GM23338 (cell line): ENCODE results near the gene CADPS2. TPM values are rescaled to one million over a fixed set of nuclear protein-coding genes. Genes with fewer than 3 reads are reported as not detected.

Experiments used
- ATAC-seq: fragments of 200-7000 bp; cut with Tn5 transposase; 3 replicates; pipeline ENCODE4 v1.9.1; 2020
- DNase-seq: peaks from one replicate; pipeline ENCODE4 v3.0.0-alpha.2; 2015; ENCODE audit warnings: low spot score
- H2AFZ ChIP-seq: fragments of 200-600 bp; sonication (generic); 2 replicates; pipeline ENCODE4 v1.8.0; 2016; ENCODE audit warnings: antibody characterized with exemption, mild to moderate bottlenecking, moderate library complexity
- H3F3A ChIP-seq: fragments of 200-600 bp; sonication (generic); replicated peaks from 2 replicates; pipeline ENCODE4 v1.8.0; 2017; ENCODE audit warnings: antibody characterized with exemption, mixed run types, low read depth
- H3K27ac ChIP-seq: fragments of 200-600 bp; sonication (generic); 2 replicates; pipeline ENCODE4 v1.6.1; 2016; ENCODE audit warnings: low read depth
- H3K27me3 ChIP-seq: fragments of 200-600 bp; sonication (generic); 2 replicates; pipeline ENCODE4 v1.8.0; 2016; ENCODE audit warnings: mild to moderate bottlenecking, mixed run types, moderate library complexity; ENCODE audit not compliant: insufficient read depth
- H3K36me3 ChIP-seq: fragments of 200-600 bp; sonication (generic); 2 replicates; pipeline ENCODE4 v1.8.0; 2016; ENCODE audit warnings: mild to moderate bottlenecking; ENCODE audit not compliant: insufficient read depth
- H3K4me1 ChIP-seq: fragments of 200-600 bp; sonication (generic); 2 replicates; pipeline ENCODE4 v1.8.0; 2016; ENCODE audit warnings: mild to moderate bottlenecking, moderate library complexity; ENCODE audit not compliant: insufficient read depth
- H3K4me2 ChIP-seq: fragments of 200-600 bp; sonication (generic); 2 replicates; pipeline ENCODE4 v1.7.1; 2017; ENCODE audit warnings: mixed run types
- H3K4me3 ChIP-seq: fragments of 200-600 bp; sonication (generic); 2 replicates; pipeline ENCODE4 v1.6.1; 2016; ENCODE audit warnings: mixed run types
- H3K79me2 ChIP-seq: fragments of 200-600 bp; sonication (generic); replicated peaks from 2 replicates; pipeline ENCODE4 v1.8.0; 2017; ENCODE audit warnings: mild to moderate bottlenecking; ENCODE audit not compliant: insufficient read depth
- H3K9me2 ChIP-seq: fragments of 200-600 bp; sonication (generic); 2 replicates; pipeline ENCODE4 v1.8.0; 2017; ENCODE audit not compliant: insufficient read depth
- H4K20me1 ChIP-seq: fragments of 200-600 bp; sonication (generic); replicated peaks from 2 replicates; pipeline ENCODE4 v1.8.0; 2017; ENCODE audit warnings: mild to moderate bottlenecking; ENCODE audit not compliant: insufficient read depth
- H3K27ac Mint-ChIP-seq: 2 replicates; pipeline ENCODE4 v1.8.0; 2020; ENCODE audit warnings: inconsistent platforms, mild to moderate bottlenecking, moderate library complexity, mixed read lengths
- H3K27me3 Mint-ChIP-seq: 3 replicates; pipeline ENCODE4 v1.8.0; 2022; ENCODE audit warnings: low read depth, mild to moderate bottlenecking, moderate library complexity, mixed read lengths, inconsistent platforms; ENCODE audit not compliant: insufficient read depth, poor library complexity
- H3K36me3 Mint-ChIP-seq: 3 replicates; pipeline ENCODE4 v1.8.0; 2021; ENCODE audit warnings: low read depth, mild to moderate bottlenecking, inconsistent platforms, moderate library complexity, mixed read lengths
- H3K4me1 Mint-ChIP-seq: 3 replicates; pipeline ENCODE4 v1.8.0; 2020; ENCODE audit warnings: mild to moderate bottlenecking, inconsistent platforms, mixed read lengths
- H3K4me3 Mint-ChIP-seq: 3 replicates; pipeline ENCODE4 v1.8.0; 2021; ENCODE audit warnings: moderate library complexity, mild to moderate bottlenecking, inconsistent platforms, mixed read lengths
- H3K9me3 Mint-ChIP-seq: 3 replicates; pipeline ENCODE4 v1.8.0; 2020; ENCODE audit warnings: moderate library complexity, mild to moderate bottlenecking, inconsistent platforms, mixed read lengths
- EZH2 ChIP-seq: fragments of 200-600 bp; sonication (generic); IDR thresholded peaks from one replicate; pipeline ENCODE4 v1.8.0; 2017; ENCODE audit warnings: antibody characterized with exemption, mild to moderate bottlenecking, low read depth; ENCODE audit not compliant: unreplicated experiment
- EZH2phosphoT487 ChIP-seq: fragments of 200-600 bp; sonication (generic); IDR thresholded peaks from one replicate; pipeline ENCODE4 v1.8.1; 2018; ENCODE audit warnings: antibody characterized with exemption; ENCODE audit not compliant: unreplicated experiment
- NANOG ChIP-seq: IDR thresholded peaks from 2 replicates; pipeline ENCODE4 v1.6.1; 2016; ENCODE audit warnings: antibody characterized with exemption, borderline replicate concordance
- REST ChIP-seq: IDR thresholded peaks from one replicate; pipeline ENCODE4 v1.6.1; 2018; ENCODE audit warnings: antibody characterized with exemption; ENCODE audit not compliant: unreplicated experiment
- ZNF331 ChIP-seq: fragments of 250-450 bp; sonication (Bioruptor Pico); IDR thresholded peaks from 2 replicates; pipeline ENCODE4 v1.5.0; 2020; ENCODE audit warnings: low read depth, mild to moderate bottlenecking, moderate library complexity
- ZNF462 ChIP-seq: fragments of 250-450 bp; sonication (Bioruptor Pico); IDR thresholded peaks from 2 replicates; pipeline ENCODE4 v1.5.0; 2020; ENCODE audit warnings: mild to moderate bottlenecking, moderate library complexity
- polyA plus RNA-seq: library from polyadenylated mRNA; unstranded; fragments of >200 nt; fragmentation: Nextera tagmentation; extraction: Ambion mirVana; gene quantifications from 2 replicates; pipeline ENCODE4 v1.2.1, GENCODE V29; 2016
- total RNA-seq: library from RNA; depleted of rRNA; stranded (reverse); fragments of >200 nt; shearing (Covaris generic); gene quantifications from 2 replicates; pipeline ENCODE4 v1.2.3, GENCODE V29; 2014

The CADPS2 gene
- total and polyA plus RNA-seq, 2 experiments from 2014 or later = 16.3 to 36.9 TPM

GRCh38 chr7:122790591-122790990, 95.7 kb downstream of the CADPS2 start (continued):
- TF ChIP-seq ZNF462 (CRISPR knock-in tag) = no peak
- no peak for TF ChIP-seq ZNF331 (CRISPR knock-in tag)
- no peak for TF ChIP-seq REST
- no peak for TF ChIP-seq EZH2phosphoT487

- no peak overlapping the region for H3K4me3 ChIP-seq
- Mint-ChIP-seq H3K36me3 (no peaks in the 10 kb centered on the region; the same call in 2 of the 3 replicates), H3K4me3 (no peak overlapping the region), H3K4me1 (peaks cover 60% of the 10 kb centered on the region), H3K27ac (no peak overlapping the region), H3K27me3 (peaks cover 2% of the 10 kb centered on the region), H3K9me3 (no peaks in the 10 kb centered on the region; the same call in 2 of the 3 replicates)
- peak overlapping the region; percentile 5; the same call in 1 of the 2 replicates for H3K4me2 ChIP-seq
- ATAC-seq (peak; percentile 52), DNase-seq (no peak)
- no peak overlapping the region for H3K27ac ChIP-seq
- H3K79me2 ChIP-seq = peaks cover 6% of the 10 kb centered on the region
- no peaks in the 10 kb centered on the region for H3K27me3 ChIP-seq
- H3K4me1 ChIP-seq = peaks cover 53% of the 10 kb centered on the region
- no peaks in the 10 kb centered on the region for H3K36me3 ChIP-seq
- H4K20me1 ChIP-seq = no peaks in the 10 kb centered on the region
- H2AFZ ChIP-seq = no peak overlapping the region
- H3F3A ChIP-seq = no peaks in the 10 kb centered on the region
- no peaks in the 10 kb centered on the region; the same call in 1 of the 2 replicates for H3K9me2 ChIP-seq
- no peak for TF ChIP-seq ZNF462 (CRISPR knock-in tag)
- TF ChIP-seq EZH2 = no peak
- TF ChIP-seq NANOG = no peak
Observed at GRCh38 chr7:122790132-122790531, 96.1 kb downstream of the CADPS2 start.
